Endothelial cell of umbilical vein (primary cell): Measurements from ENCODE around the gene CHRNA5. TPM values are rescaled to one million over a fixed set of nuclear protein-coding genes. Genes with fewer than 3 reads are reported as not detected.

Experiments used
- BruUV-seq: library from RNA; stranded (reverse); fragments of 400-500 nt; replicated peaks from 2 replicates; lab custom pipeline; 2021; lab: Mats Ljungman, UMichigan
- CTCF ChIA-PET: fragments of 300-600, 350-600 bp; sonication (Branson Sonifier 250); formaldehyde crosslinking; loops from one replicate; lab custom pipeline; 2021; ENCODE audit warnings: antibody characterized with exemption, inconsistent platforms; lab: Charles Lee
- POLR2A ChIA-PET: fragments of 300-600, 350-600 bp; sonication (Branson Sonifier 250); formaldehyde crosslinking; loops from one replicate; lab custom pipeline; 2021; ENCODE audit warnings: antibody characterized with exemption, inconsistent platforms; lab: Charles Lee
- DNase-seq: peaks from one replicate; pipeline ENCODE4 v3.0.0-alpha.2; 2011; ENCODE audit warnings: low read depth, low spot score
- FAIRE-seq: peaks from 2 replicates; lab custom pipeline; 2011; peaks lifted over from hg19 to GRCh38; lab: Jason Lieb, UNC
- H2AFZ ChIP-seq: 2 replicates; pipeline ENCODE4 v1.6.0; 2012; ENCODE audit warnings: low read depth, low read length, control low read depth, inconsistent platforms
- H3K27ac ChIP-seq: 2 replicates; pipeline ENCODE4 v1.5.1; 2011; ENCODE audit warnings: low read depth, mild to moderate bottlenecking, control low read depth, low read length, moderate library complexity; ENCODE audit not compliant: insufficient read depth
- H3K27me3 ChIP-seq, 2 experiments: 2 replicates each; pipeline versions ENCODE4 v1.6.0 to v1.6.1; 2011; ENCODE audit warnings: low read length in 2 of 2, mixed read lengths in 1 of 2; ENCODE audit not compliant: control insufficient read depth in 2 of 2, insufficient read depth in 2 of 2
- H3K36me3 ChIP-seq, 2 experiments: 2 replicates in 1 of 2; 3 replicates in 1 of 2; pipeline ENCODE4 v1.5.1; 2011; ENCODE audit warnings: low read length in 2 of 2, mild to moderate bottlenecking in 1 of 2, moderate library complexity in 1 of 2; ENCODE audit not compliant: control insufficient read depth in 2 of 2, insufficient read depth in 2 of 2; ENCODE audit errors: extremely low read depth in 1 of 2
- H3K4me1 ChIP-seq: 3 replicates; pipeline ENCODE4 v1.5.1; 2011; ENCODE audit warnings: mild to moderate bottlenecking, low read length; ENCODE audit not compliant: control insufficient read depth, insufficient read depth; ENCODE audit errors: extremely low read depth
- H3K4me2 ChIP-seq: 2 replicates; pipeline ENCODE4 v1.6.1; 2011; ENCODE audit warnings: low read length, control low read depth, mixed read lengths; ENCODE audit not compliant: insufficient read depth
- H3K4me3 ChIP-seq, 3 experiments: fragments of 200-600 bp in 1 of 3; sonication (generic), shearing (Covaris generic) in 1 of 3; replicated peaks in 1 of 3; 2 replicates each; pipeline ENCODE4 v1.5.1; 2011 to 2016; ENCODE audit warnings: control low read depth in 3 of 3, low read length in 3 of 3, mild to moderate bottlenecking in 2 of 3, inconsistent platforms in 1 of 3, low read depth in 1 of 3, moderate library complexity in 1 of 3; ENCODE audit not compliant: insufficient read depth in 1 of 3
- H3K79me2 ChIP-seq: 2 replicates; pipeline ENCODE4 v1.6.0; 2012; ENCODE audit warnings: low read length, inconsistent platforms; ENCODE audit not compliant: control insufficient read depth, insufficient read depth
- H3K9ac ChIP-seq: replicated peaks from 2 replicates; pipeline ENCODE3; 2011; ENCODE audit warnings: low read length, control low read depth; ENCODE audit not compliant: insufficient read depth; ENCODE audit errors: extremely low read depth
- H3K9me1 ChIP-seq: replicated peaks from 3 replicates; pipeline ENCODE4 v1.6.0; 2011; ENCODE audit warnings: mild to moderate bottlenecking, low read length; ENCODE audit not compliant: control insufficient read depth, insufficient read depth; ENCODE audit errors: extremely low read depth
- H3K9me3 ChIP-seq: replicated peaks from 2 replicates; pipeline ENCODE4 v1.5.1; 2012; ENCODE audit warnings: low read length, inconsistent platforms; ENCODE audit not compliant: control insufficient read depth, insufficient read depth
- H4K20me1 ChIP-seq: replicated peaks from 2 replicates; pipeline ENCODE3; 2011; ENCODE audit warnings: mild to moderate bottlenecking, low read length; ENCODE audit not compliant: control insufficient read depth, insufficient read depth; ENCODE audit errors: extremely low read depth
- EZH2 ChIP-seq: IDR thresholded peaks from 2 replicates; pipeline ENCODE4 v1.6.1; 2012; ENCODE audit warnings: borderline replicate concordance, low read depth, mild to moderate bottlenecking, moderate library complexity, low read length, inconsistent platforms; ENCODE audit not compliant: severe bottlenecking
- FOS ChIP-seq: IDR thresholded peaks from 2 replicates; pipeline ENCODE4 v1.6.1; 2011; ENCODE audit warnings: mild to moderate bottlenecking, low read length, moderate library complexity, borderline replicate concordance; ENCODE audit not compliant: insufficient read depth
- GATA2 ChIP-seq: IDR thresholded peaks from 2 replicates; pipeline ENCODE4 v1.7.0; 2011; ENCODE audit warnings: low read depth, mild to moderate bottlenecking, moderate library complexity, mixed read lengths, low read length; ENCODE audit not compliant: insufficient read length, insufficient read depth
- JUN ChIP-seq: IDR thresholded peaks from 2 replicates; pipeline ENCODE4 v1.6.1; 2011; ENCODE audit warnings: borderline replicate concordance, low read depth; ENCODE audit not compliant: insufficient read length, insufficient read depth
- MYC ChIP-seq: IDR thresholded peaks from one replicate; pipeline ENCODE4 v1.6.1; 2011; ENCODE audit warnings: mild to moderate bottlenecking, low read depth, low read length
- POLR2A ChIP-seq: IDR thresholded peaks from 2 replicates; pipeline ENCODE4 v1.6.1; 2012; ENCODE audit warnings: low read depth, mild to moderate bottlenecking, control low read depth, low read length
- POLR2AphosphoS5 ChIP-seq: IDR thresholded peaks from 2 replicates; pipeline ENCODE4 v1.6.1; 2012; ENCODE audit warnings: low read depth, mild to moderate bottlenecking, control low read depth, low read length, moderate library complexity; ENCODE audit not compliant: insufficient read depth
- dilution Hi-C: fragments of 300-500 bp; cut with MboI; formaldehyde crosslinking; loops from one replicate; pipeline ENCODE4 v1.15.0; 2019; ENCODE audit warnings: low sequenced_read_pairs; ENCODE audit not compliant: extremely low pct_ligation_motif_present
- intact Hi-C: fragments of 100-400 bp; cut with micrococcal nuclease; formaldehyde crosslinking; loops from one replicate; pipeline ENCODE4 v1.10.0; 2022
- polyA plus RNA-seq, 4 experiments: library from polyadenylated mRNA; depleted of rRNA in 3 of 4; stranded (reverse) in 3 of 4; unstranded in 1 of 4; fragments of >200 nt; gene quantifications; 2 replicates each; pipeline versions ENCODE4 v1.2.1 to v1.2.3, GENCODE V29; 2011 to 2012; ENCODE audit warnings: missing spikeins in 1 of 4
- total RNA-seq: library from RNA; stranded (reverse); gene quantifications from 2 replicates; pipeline ENCODE4 v1.2.3, GENCODE V29; 2021
- TF ChIP-seq, protein P1 (sequence below), 2 donors: IDR thresholded peaks; 1 replicate in 1 of 2; 2 replicates in 1 of 2; pipeline ENCODE4 v1.5.1; 2011; ENCODE audit warnings: low read length in 2 of 2, mild to moderate bottlenecking in 2 of 2, moderate library complexity in 2 of 2, control low read depth in 1 of 2, inconsistent platforms in 1 of 2, low read depth in 1 of 2; ENCODE audit not compliant: insufficient read depth in 1 of 2; ENCODE audit errors: extremely low read depth in 1 of 2
- TF ChIP-seq, protein P2 (sequence below): IDR thresholded peaks from 2 replicates; pipeline ENCODE4 v1.6.1; 2011; ENCODE audit not compliant: insufficient read depth, insufficient read length

The CHRNA5 gene
- total and polyA plus RNA-seq, 2 donors (not counting 3 experiments of a cell fraction or from before 2014, with no cell fraction given): 6.4 to 12.7 TPM

DNA sequence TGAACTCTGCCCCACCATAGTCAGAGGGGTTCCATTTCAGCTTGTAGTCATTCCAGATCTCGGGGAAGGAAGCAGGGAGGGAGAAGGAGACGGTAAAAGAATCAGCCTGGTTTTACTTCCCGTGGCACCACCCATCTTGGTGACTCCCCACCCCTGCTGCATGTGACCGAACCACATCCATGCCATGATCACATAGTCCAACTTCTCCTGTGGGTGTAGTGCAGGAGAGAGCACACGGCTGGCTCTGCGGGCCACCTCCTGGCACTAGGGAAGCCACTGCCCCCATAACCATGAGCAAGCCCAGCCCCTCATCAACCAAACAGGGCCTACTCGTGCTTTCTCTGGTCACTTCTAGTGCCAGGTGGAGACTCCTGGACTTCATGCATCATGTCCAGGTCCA, 51.8 kb downstream of the CHRNA5 start:
- no peak for TF ChIP-seq POLR2A
- TF ChIP-seq MYC: no peak
- no peak for TF ChIP-seq EZH2
- TF ChIP-seq GATA2: no peak
- no TSS peak for BruUV-seq
- Histone ChIP-seq H3K79me2 (no peaks in the 10 kb centered on the region), H3K27ac (no peak overlapping the region), H4K20me1 (no peaks in the 10 kb centered on the region), H3K4me1 (no peaks in the 10 kb centered on the region), H3K27me3 (peaks cover 25 to 35% of the 10 kb centered on the region in 2 experiments), H3K4me2 (no peak overlapping the region), H3K9me3 (no peaks in the 10 kb centered on the region), H3K36me3 (no peaks in the 10 kb centered on the region), H3K9ac (no peak overlapping the region), H2AFZ (no peak overlapping the region), H3K4me3 (no peak overlapping the region), H3K9me1 (no peaks in the 10 kb centered on the region)
- dilution Hi-C loops: no loop called here
- ChIA-PET CTCF (interaction anchor here (1.3 kb wide), 1 partner anchor 14 kb away, joined by 4 read pairs; no protein-coding TSS in a partner anchor), POLR2A (no interaction called here)
- intact Hi-C loops: loop anchor here (5.0 kb wide), 1 partner anchor 310 kb away; no protein-coding TSS in a partner anchor
- FAIRE-seq (no peak), DNase-seq (no peak)

DNA sequence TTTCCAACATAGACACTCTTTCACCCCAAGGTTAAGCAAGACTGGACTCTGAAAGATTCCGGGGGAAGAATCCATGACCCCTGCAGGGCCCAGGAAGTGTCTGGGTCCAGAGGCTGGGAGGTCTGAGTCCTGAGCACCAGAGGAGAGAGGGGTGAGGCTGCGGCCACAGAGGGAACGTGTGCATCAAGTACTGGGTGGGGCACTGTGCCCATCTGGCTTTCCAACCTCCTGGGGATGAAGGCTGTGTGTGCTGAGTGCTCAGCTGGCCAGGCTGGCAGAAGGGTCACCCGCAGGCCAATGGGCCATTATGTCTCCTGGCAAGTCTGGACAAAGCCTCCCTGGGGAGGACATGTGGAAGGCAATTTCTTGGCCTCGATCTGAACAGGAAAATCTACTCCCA, 52.2 kb downstream of the CHRNA5 start:
- Histone ChIP-seq H2AFZ (no peak overlapping the region), H3K27ac (no peak overlapping the region), H3K36me3 (no peaks in the 10 kb centered on the region), H3K79me2 (no peaks in the 10 kb centered on the region), H3K9me1 (no peaks in the 10 kb centered on the region), H3K9me3 (no peaks in the 10 kb centered on the region), H3K27me3 (peaks cover 30 to 39% of the 10 kb centered on the region in 2 experiments), H3K9ac (no peak overlapping the region), H4K20me1 (no peaks in the 10 kb centered on the region), H3K4me1 (no peaks in the 10 kb centered on the region), H3K4me2 (no peak overlapping the region), H3K4me3 (no peak overlapping the region)
- TF ChIP-seq POLR2A (no peak), POLR2AphosphoS5 (no peak), EZH2 (no peak), JUN (no peak), FOS (no peak), GATA2 (no peak), MYC (no peak)
- TF ChIP-seq, protein P1, sequence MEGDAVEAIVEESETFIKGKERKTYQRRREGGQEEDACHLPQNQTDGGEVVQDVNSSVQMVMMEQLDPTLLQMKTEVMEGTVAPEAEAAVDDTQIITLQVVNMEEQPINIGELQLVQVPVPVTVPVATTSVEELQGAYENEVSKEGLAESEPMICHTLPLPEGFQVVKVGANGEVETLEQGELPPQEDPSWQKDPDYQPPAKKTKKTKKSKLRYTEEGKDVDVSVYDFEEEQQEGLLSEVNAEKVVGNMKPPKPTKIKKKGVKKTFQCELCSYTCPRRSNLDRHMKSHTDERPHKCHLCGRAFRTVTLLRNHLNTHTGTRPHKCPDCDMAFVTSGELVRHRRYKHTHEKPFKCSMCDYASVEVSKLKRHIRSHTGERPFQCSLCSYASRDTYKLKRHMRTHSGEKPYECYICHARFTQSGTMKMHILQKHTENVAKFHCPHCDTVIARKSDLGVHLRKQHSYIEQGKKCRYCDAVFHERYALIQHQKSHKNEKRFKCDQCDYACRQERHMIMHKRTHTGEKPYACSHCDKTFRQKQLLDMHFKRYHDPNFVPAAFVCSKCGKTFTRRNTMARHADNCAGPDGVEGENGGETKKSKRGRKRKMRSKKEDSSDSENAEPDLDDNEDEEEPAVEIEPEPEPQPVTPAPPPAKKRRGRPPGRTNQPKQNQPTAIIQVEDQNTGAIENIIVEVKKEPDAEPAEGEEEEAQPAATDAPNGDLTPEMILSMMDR (IDR thresholded peaks at IDR 0.05; ENCODE audit: extremely low read depth in 1 of 2, insufficient read depth in 1 of 2, low read depth in 1 of 2, low read length in 2 of 2): no peak
- TF ChIP-seq, protein P2, sequence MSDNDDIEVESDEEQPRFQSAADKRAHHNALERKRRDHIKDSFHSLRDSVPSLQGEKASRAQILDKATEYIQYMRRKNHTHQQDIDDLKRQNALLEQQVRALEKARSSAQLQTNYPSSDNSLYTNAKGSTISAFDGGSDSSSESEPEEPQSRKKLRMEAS: no peak
- POLR2A ChIA-PET: no interaction called here
- intact Hi-C loops: loop anchor here (5.0 kb wide), 1 partner anchor 310 kb away; no protein-coding TSS in a partner anchor
- no peak for FAIRE-seq
- no peak for DNase-seq
- BruUV-seq: no TSS peak
- CTCF ChIA-PET: interaction anchor here (0.7 to 4.0 kb wide), 2 partner anchors 92 to 134 kb away, joined by 10 to 23 read pairs; no protein-coding TSS in a partner anchor
- dilution Hi-C loops: no loop called here
